IPS-NIHi7 (cell line): ENCODE results near the gene AP2B1.
A peak's percentile ranks its signal among the peaks of the same experiment; 100 is the strongest.
"Not testable (repeated sequence)": the region's sequence is repeated elsewhere in the genome, so short reads cannot be mapped to it uniquely, and the experiment has no call there.

Source experiments
- DNase-seq: peaks from one replicate; pipeline ENCODE4 v3.0.0; 2012; ENCODE audit warnings: mixed read lengths; ENCODE audit errors: extremely low spot score

Gene AP2B1

DNA sequence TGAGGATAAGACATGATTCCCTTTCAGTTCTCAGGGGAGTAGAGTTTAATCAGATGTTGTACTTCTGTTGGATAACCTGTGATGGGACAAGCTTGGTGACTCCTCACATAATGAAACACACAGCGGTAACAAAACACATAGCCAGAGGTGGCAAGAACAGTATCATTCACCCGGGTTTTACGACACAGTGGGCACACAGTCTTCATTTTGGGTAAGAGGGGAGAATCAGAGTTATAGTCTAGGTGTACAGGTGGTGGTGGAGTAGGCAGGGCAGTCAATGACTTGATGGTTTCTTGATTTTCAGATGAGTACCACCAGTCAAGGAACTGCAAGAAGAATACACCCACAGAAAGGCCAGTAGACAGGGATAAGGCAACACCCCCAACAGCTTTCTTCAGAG, 11.4 kb upstream of the AP2B1 start:
- no peak for DNase-seq

DNA sequence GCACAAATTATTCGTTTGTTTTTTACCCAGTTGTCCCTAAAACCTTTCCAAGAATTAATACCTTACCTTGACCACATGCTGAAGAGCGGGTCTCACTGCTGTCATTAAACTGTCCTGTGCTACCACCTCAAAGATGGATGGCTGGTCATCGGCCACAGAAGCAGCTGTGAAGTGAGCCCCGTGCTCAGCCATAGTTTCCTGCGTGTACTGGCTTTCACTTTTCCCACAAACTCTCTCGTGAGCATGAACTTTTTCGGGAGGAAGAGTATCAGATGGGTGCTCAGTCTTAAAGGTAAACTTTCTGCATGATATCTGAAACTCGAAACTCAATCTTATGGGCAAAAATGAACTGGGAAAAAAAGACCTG, 9.3 kb upstream of the AP2B1 start:
- DNase-seq, result no peak

DNA sequence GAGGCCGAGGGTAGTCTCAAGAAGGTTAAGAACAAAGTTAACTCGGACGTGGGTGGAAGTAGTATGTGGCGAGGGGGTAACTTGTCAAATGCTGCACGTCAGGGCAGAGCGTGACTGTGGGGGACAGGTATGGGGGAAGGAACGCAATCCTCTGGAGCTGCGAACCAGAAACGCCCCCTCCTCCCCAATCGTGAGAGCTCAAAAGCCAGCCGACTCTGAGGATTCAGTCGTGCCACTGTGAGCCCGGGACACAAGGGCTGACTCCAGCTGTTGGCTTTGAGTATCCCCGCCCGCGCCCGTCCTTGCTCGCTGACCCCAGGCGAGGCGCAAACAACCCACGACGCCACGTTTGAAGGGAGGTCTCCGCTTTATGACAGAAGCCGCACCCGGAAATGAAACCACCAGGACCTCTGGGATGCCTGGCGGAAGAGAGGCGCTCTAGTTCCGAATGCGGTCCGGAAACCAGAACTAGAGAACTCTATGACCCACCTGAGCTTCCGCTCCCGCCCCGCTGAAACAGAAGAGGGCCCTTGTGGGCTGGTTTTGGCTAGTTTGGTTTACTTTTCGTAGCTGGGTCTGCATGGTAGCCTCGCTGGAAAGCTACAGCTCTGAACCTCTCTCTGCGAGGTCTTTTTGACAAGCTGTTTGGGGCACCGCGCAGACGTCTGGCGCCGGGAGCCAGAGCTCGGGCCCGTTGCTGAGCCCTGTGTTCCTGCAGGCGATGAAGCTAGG, 8.8 kb upstream of the AP2B1 start, which contains the start of gene PEX12:
Gene PEX12 (minus strand): TSS at position 375 of the 732 bp plus-strand sequence. CDS start 550 bp downstream, outside the sequence.
- DNase-seq, result peak; percentile 81

DNA sequence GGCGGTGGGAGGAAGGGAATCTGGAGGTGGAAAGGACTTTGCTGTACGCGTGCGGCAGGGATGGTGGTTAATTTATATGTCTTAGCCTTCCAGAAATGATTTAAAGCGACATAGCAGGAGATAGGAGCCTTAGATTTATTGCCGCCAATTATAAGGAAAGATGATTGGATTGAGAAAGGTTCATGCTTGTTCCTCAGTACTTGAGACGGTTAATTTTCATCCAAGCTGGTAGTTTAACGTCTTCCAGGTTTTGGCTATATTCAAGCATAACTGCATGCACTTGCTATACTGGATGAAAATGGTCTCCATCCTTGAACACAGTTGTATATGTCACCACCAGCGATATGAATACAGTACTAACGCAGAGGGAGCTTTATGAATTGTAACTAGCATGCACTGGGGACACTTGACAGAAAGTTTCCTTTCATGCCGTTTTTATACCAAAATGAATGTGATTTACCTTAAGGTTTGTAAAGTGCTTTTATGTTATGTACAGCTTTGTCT, 8.1 kb upstream of the AP2B1 start:
- no peak for DNase-seq

DNA sequence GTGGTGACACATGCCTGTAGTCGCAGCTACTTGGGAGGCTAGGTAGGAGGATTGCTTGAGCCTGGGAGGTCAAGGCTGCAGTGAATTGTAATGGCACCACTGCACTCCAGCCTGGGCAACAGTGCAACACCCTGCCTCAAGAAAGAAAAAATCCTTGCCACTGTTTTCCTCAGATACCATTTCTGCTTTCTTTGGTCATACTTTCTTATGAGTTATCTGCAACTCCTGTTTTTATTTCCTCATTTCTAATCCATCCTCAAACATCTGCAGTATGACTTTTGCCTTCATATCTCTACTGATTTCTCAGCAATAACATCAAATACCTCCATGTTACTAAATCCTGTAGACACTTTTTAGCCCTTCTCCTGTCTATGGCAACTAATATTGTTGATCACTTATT, 3.1 kb upstream of the AP2B1 start:
- no peak for DNase-seq

DNA sequence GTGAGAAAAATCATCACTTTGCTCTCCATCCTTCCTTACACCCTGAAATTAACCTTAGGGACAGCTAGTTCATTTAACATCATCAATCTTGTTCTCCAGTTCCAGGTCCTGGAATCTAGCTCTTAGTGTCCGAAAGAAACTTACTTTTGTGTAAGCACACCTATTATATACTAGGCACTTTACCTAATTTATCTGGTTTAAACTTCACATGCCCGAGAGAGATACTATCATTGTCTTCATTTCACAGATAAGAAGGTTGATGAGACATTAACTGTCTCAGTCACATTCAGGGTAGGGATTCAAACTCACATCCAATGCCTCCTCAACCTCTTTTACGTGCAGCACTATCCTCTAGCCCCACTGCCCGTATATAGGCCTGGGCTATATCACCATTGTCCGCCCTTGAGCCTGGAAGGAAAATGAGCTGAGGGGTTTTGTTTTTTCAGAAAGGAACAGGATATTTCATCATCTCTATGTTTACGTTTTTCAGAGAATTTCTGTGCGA, 501 bp upstream of the AP2B1 start:
- DNase-seq, result no peak

DNA sequence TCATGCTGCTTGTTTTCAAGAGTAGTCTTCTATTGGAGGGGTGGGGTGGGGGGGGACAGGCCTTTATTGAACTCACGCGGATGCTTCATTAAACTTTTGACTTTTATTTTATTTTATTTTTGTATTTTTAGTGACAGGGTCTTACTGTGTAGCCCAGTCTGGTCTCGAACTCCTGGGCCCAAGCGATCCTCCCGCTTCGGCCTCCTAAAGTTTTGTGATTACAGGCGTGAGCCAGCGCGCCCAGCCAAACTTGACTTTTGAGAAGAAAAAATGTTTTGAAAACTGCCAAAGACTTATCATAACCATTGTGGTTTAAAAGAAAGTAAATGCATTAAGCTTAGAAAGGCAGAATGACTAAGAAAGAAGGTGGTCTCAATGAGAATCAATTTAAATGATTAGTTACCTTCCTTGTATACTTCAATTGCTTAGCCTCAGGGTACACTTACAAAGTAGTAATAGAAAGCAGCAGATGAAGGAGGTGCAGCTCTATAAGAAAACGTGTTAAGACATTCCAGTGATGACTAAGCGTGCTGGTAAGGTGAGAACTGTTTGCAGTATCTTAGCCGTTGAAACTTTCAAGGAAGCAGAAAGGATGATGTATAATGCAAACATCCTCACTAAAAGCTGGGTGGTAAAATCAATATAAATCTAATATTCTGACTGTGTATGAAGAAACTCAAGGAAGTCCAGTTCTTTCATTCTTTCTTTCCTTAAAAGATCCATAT, 1.2 kb downstream of the AP2B1 start:
- DNase-seq, result peak; percentile 18

DNA sequence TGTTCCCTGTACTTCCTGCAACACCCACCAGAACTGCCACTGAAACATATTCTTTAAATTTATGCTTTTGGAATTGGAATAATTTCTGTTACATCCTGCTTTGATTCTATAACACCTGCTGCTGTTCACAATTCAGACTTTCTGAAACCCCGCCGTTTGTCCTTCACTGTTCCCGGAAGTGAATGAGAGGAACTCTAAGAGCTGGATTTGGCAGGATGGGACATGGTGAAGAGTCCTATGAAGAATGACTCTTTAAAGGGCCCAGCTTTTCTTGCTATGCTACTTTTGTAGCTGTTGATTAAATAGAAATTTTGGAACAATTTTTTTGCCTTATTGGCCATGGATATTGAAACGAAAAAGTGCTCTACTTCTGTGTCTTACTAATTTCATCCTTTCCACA, 8.9 kb downstream of the AP2B1 start:
- no peak for DNase-seq

DNA sequence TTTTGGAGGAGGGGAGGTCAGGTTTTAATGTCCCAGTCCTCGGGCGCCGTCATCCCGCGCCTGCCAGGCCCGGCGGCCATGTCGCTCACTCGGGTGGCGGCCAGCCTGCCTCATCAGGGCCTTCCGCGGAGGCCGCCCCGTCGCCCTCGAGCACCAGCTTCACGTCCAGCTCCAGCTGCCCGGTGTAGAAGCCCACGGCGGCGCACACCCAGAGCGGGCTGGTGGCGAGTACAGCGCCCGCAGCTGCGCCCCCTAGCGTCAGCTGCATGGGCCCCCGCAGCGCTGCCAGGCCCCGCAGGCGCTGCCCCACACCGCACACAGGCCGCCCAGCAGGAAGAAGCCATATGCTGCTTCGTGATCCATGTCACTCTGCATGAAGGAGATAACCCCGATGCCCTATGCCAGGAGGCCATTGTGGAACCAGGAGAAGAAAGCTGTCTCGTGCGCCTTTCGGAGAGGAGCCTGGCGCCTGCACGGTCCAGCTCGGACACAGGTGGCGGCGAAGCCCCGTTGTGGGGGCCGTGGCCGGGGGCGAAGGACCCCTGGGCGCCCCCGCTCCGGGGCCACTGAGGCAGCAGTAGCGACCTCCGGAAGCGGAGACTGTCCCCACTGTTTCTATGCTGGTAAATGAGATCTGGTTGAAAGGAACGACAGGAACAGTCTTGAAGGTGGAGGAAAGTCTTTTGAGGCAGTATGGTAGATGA, 9.6 kb downstream of the AP2B1 start:
- peak; percentile 82 for DNase-seq

DNA sequence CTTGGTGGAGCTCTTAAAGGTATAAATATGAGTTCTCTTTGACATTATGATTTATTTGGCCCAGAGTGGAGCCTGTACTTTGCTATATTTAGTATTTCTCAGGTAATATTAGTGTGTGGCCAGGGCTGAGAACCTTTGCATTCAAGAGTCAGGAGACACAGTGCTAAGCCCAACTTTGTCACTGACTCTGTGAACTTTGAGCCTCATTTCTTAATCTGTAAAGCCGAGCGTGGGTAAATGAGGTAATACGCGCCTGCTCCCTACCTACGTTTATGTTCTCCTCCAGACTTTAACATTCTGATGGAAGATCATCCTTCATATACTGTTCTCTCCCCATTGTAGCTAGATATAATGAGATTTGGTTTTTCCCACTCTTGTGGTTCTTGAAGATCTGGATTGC, 10.5 kb downstream of the AP2B1 start:
- no peak for DNase-seq

DNA sequence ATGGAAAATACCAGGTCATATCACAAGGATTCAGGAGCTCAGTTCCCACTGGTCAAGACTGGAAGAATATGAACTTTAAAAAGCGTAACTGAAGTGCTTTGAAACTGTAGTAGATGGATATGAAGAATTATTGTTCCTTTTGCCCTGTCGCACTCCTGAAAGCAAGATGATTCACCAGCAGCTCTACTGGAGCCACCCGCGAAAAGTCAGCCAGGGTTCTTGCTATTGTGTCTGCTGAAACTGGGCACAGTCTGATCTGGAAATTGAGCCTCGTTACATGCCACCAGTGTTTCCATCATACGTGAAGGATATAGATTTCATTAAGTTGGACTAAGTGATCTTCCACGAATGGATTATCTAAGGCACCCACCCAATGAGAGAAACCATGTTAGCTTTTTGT, 16.6 kb downstream of the AP2B1 start:
- no peak for DNase-seq

DNA sequence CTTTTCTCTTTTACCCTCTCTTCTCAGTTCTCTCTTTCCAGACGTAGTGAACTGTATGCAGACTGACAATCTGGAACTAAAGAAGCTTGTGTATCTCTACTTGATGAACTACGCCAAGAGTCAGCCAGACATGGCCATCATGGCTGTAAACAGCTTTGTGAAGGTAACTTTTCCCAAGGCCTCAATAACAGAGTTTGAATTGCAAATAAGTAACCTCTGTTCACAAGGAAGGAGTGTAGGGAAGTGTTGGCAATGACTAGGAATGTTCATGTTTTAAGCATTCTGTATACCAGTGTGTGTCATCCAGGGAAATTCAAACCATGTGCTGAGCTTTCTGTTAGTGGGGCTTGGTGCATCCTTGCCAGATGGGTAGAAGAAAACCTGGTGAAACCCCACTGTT, 18.6 kb downstream of the AP2B1 start:
- no peak for DNase-seq

DNA sequence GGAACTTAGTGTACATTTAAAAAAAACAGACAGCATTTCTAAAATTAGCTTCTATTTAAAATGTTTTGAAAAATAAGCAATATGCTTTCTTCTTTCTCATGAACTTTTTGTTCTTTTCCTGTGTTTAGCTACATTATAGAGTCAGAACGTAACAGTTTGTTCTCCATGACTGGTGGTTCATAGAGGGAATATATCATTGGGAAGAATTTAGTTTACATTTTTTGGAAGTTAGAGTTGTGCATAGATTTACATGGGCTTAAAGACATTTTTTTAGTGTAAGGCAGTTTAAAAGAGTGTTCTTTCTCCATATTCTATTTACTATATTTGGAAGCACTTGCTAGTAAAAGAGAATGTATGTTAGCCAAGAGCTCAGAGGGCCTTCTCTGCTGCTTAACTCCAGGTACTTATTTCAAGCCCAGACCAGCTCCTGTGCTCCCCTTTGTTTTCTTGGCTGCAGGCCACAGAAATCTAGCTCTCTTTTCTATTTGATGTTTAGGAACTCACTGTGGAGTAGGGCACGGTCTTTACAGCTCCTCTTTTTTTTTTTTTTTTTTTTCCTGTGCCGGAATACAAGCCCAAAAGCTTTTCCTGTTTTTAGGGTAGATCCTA, 20.2 kb downstream of the AP2B1 start:
- DNase-seq, result no peak

DNA sequence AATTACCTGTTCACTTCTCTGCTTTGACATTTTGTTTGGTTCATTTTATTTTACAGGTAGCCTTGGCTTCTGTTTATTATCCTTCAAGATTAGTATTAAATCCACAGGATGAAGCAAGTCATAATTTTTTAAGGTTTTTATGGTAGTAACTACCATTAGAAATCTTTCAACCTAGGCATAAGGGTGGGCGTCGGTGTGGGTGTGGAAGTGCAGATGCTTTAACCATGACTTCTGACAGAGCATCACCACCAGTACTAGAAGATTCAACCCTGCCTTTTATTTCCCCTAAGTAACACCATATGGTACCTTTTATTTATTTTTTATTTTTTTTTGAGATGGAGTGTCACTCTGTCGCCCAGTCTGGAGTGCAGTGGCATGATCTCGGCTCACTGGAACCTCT, 22.7 kb downstream of the AP2B1 start:
- no peak for DNase-seq

DNA sequence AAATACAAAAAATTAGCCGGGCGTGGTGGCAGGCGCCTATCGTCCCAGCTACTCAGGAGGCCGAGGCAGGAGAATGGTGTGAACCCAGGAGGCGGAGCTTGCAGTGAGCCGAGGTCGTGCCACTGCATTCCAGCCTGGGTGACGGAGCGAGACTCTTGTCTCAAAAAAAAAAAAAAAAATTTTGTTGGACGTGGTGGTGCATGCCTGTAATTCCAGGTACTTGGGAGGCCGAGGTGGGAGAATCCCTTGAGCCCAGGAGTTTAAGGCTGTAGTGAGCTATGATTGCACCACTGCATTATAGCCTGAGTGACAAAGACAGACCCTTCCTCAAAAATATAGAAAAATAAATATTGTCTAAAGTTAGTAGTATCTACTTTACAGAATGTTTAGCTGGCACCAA, 23.6 kb downstream of the AP2B1 start:
- DNase-seq, result not testable (repeated sequence)

DNA sequence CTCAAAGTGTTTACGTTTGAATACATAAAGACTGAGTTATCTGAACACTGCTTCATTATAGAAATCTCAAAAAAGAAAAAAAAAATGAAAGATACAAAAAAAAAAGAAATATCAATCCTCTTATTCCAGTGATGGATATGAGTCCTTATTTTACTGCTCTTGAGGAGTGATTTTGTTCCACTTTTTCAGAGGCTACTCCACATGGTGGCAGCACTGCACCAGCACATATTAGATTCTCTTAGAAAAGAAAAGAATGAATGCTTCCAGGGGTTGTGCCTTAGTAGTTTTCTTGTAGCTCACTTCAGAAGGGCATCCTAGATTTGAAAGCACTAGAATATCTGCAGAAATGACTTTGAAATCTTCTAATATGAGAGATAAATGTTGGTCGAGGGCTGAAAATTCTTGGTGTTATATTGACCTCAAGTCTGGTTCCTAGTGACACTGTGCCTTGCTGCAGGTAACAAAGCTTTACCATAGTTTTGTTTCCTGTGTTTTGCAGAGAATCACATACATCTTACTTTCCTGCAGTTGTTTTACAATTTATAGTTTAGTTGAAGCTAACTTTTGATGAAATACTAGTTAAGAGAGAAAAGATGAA, 25.9 kb downstream of the AP2B1 start:
- DNase-seq, result peak; percentile 34

DNA sequence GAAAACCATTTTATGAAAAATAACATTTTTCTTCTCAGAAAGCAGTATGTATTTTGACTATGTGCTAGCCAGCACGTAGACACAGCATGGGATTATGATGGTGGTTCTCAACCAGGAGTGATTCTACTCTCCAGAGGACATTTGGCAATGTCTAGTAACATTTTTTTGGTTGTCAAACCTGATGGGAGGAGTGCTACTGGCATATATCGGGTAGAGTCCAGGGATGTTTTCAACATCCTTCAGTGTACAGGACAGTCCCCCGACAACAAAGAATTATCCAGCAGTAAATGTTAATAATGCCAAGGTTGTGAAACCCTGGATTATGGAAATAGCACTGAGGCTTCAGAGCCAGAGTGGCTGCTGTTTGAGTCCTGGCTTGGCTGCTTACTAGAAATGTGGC, 27.7 kb downstream of the AP2B1 start:
- DNase-seq, result no peak

DNA sequence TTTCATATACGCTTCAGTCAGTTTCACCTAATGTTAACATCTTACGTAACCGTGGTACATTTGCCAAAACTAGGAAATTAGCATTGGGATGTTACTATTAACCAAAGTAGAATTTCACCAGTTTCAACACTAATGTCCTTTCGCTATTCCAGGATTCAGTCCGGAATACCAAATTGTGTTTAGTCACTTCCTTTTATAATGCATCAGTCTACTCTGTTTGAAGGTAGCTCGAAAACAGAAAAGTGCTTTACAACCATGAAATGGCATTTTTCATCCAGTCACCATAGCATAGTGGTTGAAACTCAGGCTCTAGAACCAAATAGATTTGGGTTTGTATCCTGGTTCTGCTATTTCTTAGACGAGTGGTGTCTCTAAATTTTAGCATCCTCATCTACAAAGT, 29.4 kb downstream of the AP2B1 start:
- no peak for DNase-seq

DNA sequence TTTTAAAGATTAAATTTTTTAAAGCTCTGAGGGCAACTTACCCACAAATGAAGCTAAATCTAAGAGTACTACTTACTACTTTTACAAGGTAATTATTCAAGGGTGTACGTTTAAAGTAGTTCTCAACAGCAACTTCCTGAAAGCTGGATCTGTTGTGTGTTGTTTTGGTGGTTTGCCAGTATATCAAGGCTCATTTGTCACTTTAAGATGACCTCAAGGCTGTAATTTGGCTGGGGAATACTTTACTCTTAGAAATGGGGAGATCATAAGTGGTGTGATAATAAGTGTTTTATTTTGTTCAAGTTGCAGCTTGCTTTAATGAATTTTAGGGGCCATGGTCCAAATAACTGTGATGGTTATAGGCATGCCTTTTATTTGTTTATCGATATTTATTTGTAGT, 30.4 kb downstream of the AP2B1 start:
- DNase-seq, result no peak

DNA sequence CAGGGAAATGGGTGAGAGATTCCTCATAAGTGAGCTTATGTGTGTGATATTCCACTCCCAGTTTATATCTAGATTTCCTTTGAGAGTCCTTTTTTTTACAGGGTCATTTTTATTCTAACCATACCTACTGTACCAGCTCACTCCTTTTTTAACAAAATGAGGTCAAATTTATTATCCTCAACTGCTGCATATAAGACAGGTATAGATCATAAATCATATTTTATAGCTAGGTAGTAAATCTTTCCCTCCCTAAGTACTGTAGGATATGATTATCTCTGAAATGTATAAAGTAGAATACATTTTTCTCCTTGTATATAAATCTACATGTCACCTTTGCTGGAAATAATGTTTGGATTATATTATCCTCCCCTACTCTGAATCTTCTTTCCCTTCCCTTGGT, 31.5 kb downstream of the AP2B1 start:
- DNase-seq, result no peak

DNA sequence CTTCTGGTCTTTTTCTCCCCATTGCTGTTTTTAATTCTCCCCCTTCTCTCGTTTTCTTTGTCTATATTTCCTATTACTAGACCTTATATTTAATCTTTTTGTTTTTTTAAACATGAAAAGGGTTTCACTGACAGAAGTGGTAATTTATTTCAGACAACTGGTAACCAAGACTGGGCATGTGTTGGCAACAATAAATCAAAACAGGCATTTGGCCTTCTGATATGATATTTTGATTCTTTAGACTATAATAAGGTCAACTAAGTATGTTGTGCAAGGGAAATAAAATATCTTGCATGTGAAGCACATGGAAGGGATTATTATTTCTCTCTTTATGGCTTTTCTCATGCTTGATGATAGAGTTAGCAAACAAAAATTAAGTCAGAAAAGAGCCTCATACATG, 34.6 kb downstream of the AP2B1 start:
- DNase-seq, result no peak

DNA sequence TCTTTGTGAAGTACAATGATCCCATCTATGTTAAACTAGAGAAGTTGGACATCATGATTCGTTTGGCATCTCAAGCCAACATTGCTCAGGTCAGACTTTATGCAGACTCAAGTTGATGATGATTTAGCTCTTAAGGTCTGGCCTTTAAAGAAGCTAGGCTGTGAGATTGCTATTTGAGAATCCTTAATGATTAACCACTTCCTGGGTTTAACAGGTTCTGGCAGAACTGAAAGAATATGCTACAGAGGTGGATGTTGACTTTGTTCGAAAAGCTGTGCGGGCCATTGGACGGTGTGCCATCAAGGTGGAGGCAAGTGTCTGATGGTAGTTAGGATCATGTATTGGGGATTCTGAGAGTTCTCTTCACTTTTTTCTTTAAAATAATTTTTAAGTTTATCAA, 40.3 kb downstream of the AP2B1 start:
- no peak for DNase-seq
